ENCODE data around the gene PCDHGA5.

DNA sequence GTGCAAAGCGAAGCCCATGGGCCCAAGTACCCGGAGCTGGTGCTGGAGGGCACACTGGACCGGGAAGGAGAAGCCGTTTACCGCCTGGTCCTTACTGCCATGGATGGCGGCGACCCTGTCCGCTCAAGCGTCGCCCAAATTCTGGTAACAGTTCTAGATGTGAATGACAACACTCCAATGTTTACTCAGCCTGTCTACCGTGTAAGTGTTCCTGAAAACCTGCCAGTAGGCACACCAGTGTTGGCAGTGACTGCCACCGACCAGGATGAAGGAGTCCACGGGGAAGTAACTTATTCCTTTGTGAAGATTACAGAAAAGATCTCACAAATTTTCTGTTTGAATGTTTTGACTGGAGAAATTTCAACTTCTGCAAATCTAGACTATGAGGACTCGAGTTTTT, 10.7 kb downstream of the PCDHGA5 start:
- TF ChIP-seq, protein P1, sequence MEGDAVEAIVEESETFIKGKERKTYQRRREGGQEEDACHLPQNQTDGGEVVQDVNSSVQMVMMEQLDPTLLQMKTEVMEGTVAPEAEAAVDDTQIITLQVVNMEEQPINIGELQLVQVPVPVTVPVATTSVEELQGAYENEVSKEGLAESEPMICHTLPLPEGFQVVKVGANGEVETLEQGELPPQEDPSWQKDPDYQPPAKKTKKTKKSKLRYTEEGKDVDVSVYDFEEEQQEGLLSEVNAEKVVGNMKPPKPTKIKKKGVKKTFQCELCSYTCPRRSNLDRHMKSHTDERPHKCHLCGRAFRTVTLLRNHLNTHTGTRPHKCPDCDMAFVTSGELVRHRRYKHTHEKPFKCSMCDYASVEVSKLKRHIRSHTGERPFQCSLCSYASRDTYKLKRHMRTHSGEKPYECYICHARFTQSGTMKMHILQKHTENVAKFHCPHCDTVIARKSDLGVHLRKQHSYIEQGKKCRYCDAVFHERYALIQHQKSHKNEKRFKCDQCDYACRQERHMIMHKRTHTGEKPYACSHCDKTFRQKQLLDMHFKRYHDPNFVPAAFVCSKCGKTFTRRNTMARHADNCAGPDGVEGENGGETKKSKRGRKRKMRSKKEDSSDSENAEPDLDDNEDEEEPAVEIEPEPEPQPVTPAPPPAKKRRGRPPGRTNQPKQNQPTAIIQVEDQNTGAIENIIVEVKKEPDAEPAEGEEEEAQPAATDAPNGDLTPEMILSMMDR (IDR thresholded peaks at IDR 0.05; ENCODE audit: low read depth, low read length, poor library complexity, severe bottlenecking): no peak
- no peak for TF ChIP-seq EZH2phosphoT487 (IDR thresholded peaks at IDR 0.05; ENCODE audit: borderline replicate concordance, low read length)

All from DOHH2 (cell line).